Fibroblast of lung (primary cell): ENCODE results near the gene LRRTM1.

Source experiments
- EZH2 ChIP-seq: IDR thresholded peaks from 2 replicates; pipeline ENCODE4 v1.5.1; 2012; ENCODE audit warnings: low read length, control low read depth, mild to moderate bottlenecking; ENCODE audit errors: missing control alignments
- TF ChIP-seq, protein P1 (sequence below), 2 donors: IDR thresholded peaks in 1 of 2; conservative IDR thresholded peaks in 1 of 2; 1 replicate in 1 of 2; 2 replicates in 1 of 2; pipeline ENCODE4 v1.5.1; 2011 to 2012; ENCODE audit warnings: low read length in 2 of 2, control low read depth in 1 of 2, inconsistent platforms in 1 of 2, low read depth in 1 of 2, mild to moderate bottlenecking in 1 of 2

- TF ChIP-seq EZH2, result no peak
- TF ChIP-seq, protein P1, sequence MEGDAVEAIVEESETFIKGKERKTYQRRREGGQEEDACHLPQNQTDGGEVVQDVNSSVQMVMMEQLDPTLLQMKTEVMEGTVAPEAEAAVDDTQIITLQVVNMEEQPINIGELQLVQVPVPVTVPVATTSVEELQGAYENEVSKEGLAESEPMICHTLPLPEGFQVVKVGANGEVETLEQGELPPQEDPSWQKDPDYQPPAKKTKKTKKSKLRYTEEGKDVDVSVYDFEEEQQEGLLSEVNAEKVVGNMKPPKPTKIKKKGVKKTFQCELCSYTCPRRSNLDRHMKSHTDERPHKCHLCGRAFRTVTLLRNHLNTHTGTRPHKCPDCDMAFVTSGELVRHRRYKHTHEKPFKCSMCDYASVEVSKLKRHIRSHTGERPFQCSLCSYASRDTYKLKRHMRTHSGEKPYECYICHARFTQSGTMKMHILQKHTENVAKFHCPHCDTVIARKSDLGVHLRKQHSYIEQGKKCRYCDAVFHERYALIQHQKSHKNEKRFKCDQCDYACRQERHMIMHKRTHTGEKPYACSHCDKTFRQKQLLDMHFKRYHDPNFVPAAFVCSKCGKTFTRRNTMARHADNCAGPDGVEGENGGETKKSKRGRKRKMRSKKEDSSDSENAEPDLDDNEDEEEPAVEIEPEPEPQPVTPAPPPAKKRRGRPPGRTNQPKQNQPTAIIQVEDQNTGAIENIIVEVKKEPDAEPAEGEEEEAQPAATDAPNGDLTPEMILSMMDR (conservative IDR thresholded peaks at IDR 0.05 in 1 of 2, IDR thresholded peaks at IDR 0.05 in 1 of 2; ENCODE audit: low read depth in 1 of 2, low read length in 2 of 2), result no peak
Measured at GRCh38 chr2:80326861-80327260, 22.3 kb upstream of the LRRTM1 start.
